Measurements from ENCODE around the gene DUS3L.

DUS3L gene, protein sequence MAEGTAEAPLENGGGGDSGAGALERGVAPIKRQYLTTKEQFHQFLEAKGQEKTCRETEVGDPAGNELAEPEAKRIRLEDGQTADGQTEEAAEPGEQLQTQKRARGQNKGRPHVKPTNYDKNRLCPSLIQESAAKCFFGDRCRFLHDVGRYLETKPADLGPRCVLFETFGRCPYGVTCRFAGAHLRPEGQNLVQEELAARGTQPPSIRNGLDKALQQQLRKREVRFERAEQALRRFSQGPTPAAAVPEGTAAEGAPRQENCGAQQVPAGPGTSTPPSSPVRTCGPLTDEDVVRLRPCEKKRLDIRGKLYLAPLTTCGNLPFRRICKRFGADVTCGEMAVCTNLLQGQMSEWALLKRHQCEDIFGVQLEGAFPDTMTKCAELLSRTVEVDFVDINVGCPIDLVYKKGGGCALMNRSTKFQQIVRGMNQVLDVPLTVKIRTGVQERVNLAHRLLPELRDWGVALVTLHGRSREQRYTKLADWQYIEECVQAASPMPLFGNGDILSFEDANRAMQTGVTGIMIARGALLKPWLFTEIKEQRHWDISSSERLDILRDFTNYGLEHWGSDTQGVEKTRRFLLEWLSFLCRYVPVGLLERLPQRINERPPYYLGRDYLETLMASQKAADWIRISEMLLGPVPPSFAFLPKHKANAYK

GRCh38 chr19:5790559-5791520 lies at the start of gene DUS3L:
DUS3L (minus strand) TSS chr19:5791163; CDS start chr19:5791141, 22 bp downstream.
- DNase-seq (ENCODE audit: low spot score) = peak; percentile 98

DNA sequence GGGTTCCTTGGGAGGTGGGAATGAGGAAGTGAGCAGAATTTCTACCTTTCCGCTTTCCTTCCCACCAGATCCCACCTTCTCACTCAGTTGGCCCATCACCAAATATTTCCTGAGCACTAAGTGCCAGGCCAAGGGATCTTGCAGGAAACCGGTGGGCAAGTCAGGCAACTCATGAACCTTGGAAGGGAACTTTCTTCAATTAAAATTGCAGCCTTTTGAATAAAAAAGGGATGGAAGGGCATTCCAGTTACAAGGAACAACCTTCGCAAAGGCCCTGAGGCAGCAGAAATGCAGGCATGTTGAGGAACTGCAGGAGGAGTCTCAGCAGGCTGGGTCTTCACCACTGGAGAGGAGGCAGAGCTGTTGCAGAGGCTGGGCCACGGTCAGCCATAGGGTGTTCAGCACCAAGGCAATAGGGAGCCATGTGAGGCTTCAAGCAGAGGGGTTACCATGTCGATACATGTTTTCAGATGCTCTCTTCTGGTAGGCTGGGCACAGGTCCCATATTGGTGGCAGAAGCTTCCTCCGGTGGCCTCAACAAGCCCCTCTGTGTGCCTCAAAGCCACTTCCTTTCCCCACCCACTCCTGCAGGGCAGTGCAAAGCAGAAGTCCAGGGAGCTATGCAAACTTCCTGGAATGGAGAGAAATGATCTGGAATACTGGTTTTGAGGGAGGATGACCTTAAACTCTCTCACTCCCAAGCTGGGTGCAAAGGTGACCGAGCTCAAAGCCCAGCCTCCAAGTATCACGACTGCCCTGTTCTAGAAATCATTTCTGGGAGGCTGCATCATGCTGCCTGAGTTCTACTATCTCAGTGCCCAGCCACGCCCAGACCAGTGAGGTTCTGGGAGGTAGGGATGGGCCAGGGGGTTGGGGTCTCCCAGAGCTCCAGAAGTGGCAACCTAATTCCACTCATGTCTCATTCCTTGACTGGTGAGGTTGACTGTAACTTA lies 48.4 kb upstream of the DUS3L start, which contains the start of gene FUT6:
Gene FUT6, minus strand, starts transcription at position 638 of the 953 bp plus-strand sequence. CDS start 7,135 bp downstream, outside the sequence.
- no peak for DNase-seq (ENCODE audit: low spot score)

- no peak for DNase-seq (ENCODE audit: low spot score)
Measured at GRCh38 chr19:5838353-5839064, 47.5 kb upstream of the DUS3L start.

DNA sequence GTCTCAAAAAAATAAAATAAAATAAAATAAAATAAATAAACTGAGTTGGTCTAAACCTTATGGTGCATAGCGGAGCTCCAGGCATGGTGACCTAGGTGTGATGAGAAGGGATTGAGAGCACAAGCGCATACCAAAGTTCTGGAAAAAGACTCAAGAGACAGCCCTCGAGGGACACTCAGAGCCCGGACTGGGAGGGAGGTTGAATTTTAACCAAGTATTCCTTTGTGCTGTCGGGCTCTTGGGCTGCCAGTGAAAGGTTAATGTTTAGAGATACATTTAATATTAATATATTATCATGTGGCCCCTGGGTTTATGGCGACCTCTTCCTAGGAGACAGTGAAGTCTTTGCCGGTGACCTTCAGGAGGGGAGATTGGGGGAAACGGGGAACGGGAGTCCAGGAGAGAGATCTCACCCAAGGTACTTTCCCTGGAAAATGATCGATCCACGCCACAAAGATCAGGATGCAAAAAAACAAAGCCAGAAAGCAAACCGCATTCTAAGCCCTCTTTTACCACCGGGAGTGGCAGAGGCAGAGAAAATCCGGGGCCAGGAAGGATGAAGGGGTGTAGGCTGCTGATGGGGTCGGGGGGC lies 46.9 kb upstream of the DUS3L start:
- no peak for DNase-seq (ENCODE audit: low spot score)

GRCh38 chr19:5832527-5833216 lies 41.7 kb upstream of the DUS3L start:
- no peak for DNase-seq (ENCODE audit: low spot score)

- DNase-seq (ENCODE audit: low spot score) = no peak
Measured at GRCh38 chr19:5832061-5832460, 41.1 kb upstream of the DUS3L start.

- no peak for DNase-seq (ENCODE audit: low spot score)
Measured at GRCh38 chr19:5831159-5831558, 40.2 kb upstream of the DUS3L start.

- no peak for DNase-seq (ENCODE audit: low spot score)
Measured at GRCh38 chr19:5829567-5830310, 38.8 kb upstream of the DUS3L start.

- no peak for DNase-seq (ENCODE audit: low spot score)
Measured at GRCh38 chr19:5828661-5829566, 38.0 kb upstream of the DUS3L start.

DNA sequence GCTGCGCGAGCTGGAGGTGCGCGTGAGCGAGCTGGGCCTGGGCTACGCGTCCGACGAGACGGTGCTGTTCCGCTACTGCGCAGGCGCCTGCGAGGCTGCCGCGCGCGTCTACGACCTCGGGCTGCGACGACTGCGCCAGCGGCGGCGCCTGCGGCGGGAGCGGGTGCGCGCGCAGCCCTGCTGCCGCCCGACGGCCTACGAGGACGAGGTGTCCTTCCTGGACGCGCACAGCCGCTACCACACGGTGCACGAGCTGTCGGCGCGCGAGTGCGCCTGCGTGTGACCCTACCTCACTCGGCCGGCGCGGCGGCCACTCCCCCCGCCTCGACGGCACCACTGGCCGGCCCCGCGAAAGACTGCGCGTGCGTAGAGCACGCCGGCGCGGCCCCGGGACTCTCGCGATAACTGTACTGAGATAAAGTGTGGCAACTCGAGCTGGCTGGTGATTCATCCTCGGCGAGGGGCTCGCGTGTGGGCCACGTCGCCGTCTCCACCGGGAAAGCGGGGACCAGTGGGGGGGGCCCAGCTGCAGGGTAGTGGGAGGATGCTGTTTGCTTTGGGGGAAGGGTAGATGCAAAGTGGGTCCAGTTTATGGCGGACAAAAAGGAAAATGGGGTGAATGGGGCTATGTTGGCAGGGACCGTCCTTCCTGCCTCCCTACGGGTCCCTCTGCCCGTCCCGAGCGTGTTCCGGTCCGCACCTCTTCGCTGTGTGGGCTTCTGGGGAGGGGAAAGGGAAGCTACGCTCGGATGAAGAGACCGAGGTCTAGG lies 37.1 kb upstream of the DUS3L start:
- peak; percentile 31 for DNase-seq (ENCODE audit: low spot score)

GRCh38 chr19:5827342-5827890 lies 36.5 kb upstream of the DUS3L start:
- DNase-seq (ENCODE audit: low spot score) = no peak

DNA sequence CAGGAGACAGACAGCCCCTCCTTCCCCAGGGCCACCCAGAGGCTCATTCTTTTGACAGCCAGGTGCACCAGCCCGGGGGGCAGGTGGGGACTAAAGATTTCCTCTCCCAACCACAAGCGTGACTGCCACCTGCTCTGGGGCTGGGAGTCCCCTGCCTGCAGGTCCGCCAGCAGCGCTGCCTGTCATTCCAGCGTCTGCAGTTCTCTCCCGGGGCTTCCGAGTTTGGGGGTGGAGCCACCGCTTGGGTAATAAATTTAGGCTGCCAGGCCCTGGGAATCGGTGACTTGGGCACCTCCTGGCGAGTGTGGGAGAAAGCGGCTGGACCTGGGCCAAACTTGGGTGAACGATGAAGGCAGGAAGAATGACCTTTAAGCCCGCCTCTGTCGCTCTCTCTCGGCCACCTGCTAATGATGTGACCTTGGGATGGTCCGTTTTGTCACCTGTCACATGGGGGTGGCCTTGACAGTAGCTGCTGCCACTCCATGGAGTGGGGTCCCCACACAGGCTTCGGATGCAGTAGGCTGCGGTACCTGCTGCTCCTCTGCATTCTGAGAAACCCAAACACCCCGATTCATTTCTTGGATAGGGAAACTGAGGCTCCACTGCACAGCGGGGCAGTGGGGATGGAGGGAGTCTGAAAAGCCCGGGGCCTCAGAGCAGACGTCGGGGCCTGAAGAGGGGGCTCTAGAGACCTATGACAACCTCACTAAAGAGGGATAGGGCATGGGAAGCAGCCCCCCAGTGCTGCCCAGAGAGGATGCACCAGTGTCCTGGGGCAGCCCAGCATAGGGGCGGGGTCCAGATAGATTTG lies 35.8 kb upstream of the DUS3L start:
- no peak for DNase-seq (ENCODE audit: low spot score)

DNA sequence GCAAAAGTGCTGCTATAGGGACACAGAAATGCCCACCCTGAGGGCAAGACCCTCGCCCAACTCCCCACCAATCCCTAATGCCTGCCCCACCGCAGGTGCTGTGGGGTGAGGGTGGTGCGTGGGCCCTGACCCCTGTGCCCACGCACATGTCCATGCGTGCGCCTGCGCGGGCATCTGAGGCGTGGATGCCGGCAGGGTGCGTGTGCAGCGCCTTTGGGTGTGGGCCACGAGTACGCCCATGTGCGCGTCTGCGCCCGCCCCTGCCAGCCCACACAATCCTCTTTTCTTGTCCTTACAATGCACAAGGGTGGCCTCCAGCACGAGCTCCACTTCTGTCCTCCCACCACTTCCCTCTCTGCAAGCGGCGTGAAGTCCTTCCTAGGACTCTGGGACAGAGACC lies 34.2 kb upstream of the DUS3L start:
- DNase-seq (ENCODE audit: low spot score) = no peak

DNA sequence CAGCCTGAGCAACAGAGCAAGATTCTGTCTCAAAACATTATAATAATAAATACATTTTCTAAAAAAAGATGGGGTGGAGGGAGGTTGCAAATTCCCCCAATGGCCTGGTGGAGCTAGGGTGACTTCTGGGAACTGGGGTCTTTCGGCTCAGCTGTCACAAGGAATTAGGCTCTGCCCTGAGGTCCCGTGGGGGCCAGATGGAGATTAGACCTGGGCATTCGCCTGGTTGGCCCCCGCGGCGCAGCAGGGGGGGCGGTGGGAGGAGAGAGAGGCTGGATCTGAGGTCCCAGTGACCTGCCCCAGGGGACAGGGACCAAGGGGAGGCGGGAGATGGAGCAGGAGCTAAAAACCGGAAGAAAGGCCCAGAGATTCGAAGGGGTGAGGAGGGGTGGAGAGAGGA lies 33.8 kb upstream of the DUS3L start:
- no peak for DNase-seq (ENCODE audit: low spot score)

DNA sequence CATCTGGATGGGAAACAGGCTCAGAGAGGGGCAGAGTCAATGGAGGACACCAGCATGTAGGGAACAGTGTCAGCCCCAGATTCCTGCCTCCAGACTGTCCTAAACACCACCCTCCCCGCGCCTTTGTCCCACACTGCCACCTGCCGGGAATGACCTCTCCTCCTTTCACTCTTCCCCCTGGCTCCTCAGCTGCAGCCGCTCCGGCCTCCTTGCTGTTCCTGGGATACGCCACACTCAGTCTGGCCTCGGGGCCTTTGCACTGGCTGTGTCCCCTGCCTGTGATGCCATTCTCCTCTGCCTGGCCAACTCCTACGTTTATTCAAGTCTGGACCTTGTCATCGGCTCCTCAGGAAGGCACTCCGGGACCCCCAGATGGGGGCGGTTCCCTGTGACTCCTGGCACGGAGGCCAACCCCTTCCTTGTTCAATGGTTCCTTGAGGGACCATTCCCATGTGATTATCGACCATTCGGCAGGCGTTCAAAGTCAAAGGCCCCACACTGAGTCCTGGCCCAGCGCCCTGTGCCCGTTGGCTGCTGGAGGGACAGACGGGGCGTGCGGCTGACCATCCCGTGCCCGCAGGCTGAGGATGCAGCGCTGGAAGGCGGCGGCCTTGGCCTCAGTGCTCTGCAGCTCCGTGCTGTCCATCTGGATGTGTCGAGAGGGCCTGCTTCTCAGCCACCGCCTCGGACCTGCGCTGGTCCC lies 32.8 kb upstream of the DUS3L start:
- DNase-seq (ENCODE audit: low spot score) = no peak
